ENCODE measurements around the gene TDP2. TPM values are rescaled to one million over a fixed set of nuclear protein-coding genes. Genes with fewer than 3 reads are reported as not detected.
"Not testable (repeated sequence)": the region's sequence is repeated elsewhere in the genome, so short reads cannot be mapped to it uniquely, and the experiment has no call there.

Gene TDP2
- 10 to 100 TPM in 11 of 12 donors, not detected in 1; 23.6 to 60.3 (median 30.2) TPM for polyA plus RNA-seq (ENCODE audit: insufficient read length in 12 of 12)
- long read RNA-seq, donor 1, transcript TDP2-205 (2 exons, 714 nt): minor isoform, 26 of 561 reads
- long read RNA-seq, donor 1, transcript TDP2-202 (7 exons, 2,071 nt): major isoform, 79 of 561 reads
- long read RNA-seq, donor 1, partial matches to known transcripts: 234 of 561 reads
- long read RNA-seq, donor 1, other reads (novel, unspliced or antisense): 221 of 561 reads
- long read RNA-seq, donor 2, transcript TDP2-202 (7 exons, 2,071 nt): major isoform, 9 of 11 reads
- long read RNA-seq, donor 2, partial matches to known transcripts: 0 of 11 reads
- long read RNA-seq, donor 2, other reads (novel, unspliced or antisense): 0 of 11 reads
- long read RNA-seq, donor 3, partial matches to known transcripts: 0 of 4 reads
- long read RNA-seq, donor 3, other reads (novel, unspliced or antisense): 0 of 4 reads
- long read RNA-seq, donor 4, partial matches to known transcripts: 0 of 3 reads
- long read RNA-seq, donor 4, other reads (novel, unspliced or antisense): 0 of 3 reads
- long read RNA-seq, donor 5, transcript TDP2-202 (7 exons, 2,071 nt): major isoform, 12 of 12 reads
- long read RNA-seq, donor 5, partial matches to known transcripts: 0 of 12 reads
- long read RNA-seq, donor 5, other reads (novel, unspliced or antisense): 0 of 12 reads
- long read RNA-seq, donor 6, partial matches to known transcripts: 0 of 2 reads
- long read RNA-seq, donor 6, other reads (novel, unspliced or antisense): 0 of 2 reads
- long read RNA-seq, donor 7, partial matches to known transcripts: 0 of 4 reads
- long read RNA-seq, donor 7, other reads (novel, unspliced or antisense): 0 of 4 reads
- long read RNA-seq, donor 8, transcript TDP2-202 (7 exons, 2,071 nt): major isoform, 9 of 11 reads
- long read RNA-seq, donor 8, partial matches to known transcripts: 0 of 11 reads
- long read RNA-seq, donor 8, other reads (novel, unspliced or antisense): 0 of 11 reads
- long read RNA-seq, donor 9, transcript TDP2-202 (7 exons, 2,071 nt): major isoform, 5 of 5 reads
- long read RNA-seq, donor 9, partial matches to known transcripts: 0 of 5 reads
- long read RNA-seq, donor 9, other reads (novel, unspliced or antisense): 0 of 5 reads
- long read RNA-seq, donor 10, transcript TDP2-202 (7 exons, 2,071 nt): major isoform, 10 of 11 reads
- long read RNA-seq, donor 10, partial matches to known transcripts: 0 of 11 reads
- long read RNA-seq, donor 10, other reads (novel, unspliced or antisense): 0 of 11 reads
- long read RNA-seq, donor 11, transcript TDP2-202 (7 exons, 2,071 nt): major isoform, 9 of 74 reads
- long read RNA-seq, donor 11, partial matches to known transcripts: 64 of 74 reads
- long read RNA-seq, donor 11, other reads (novel, unspliced or antisense): 0 of 74 reads

GRCh38 chr6:24666641-24667377 is at the start of gene TDP2, which contains the start of gene ACOT13:
Gene TDP2 (minus strand): TSS chr6:24666899. CDS start chr6:24666862, 37 bp downstream.
Gene ACOT13 (plus strand): TSS chr6:24667077. CDS start chr6:24667264, 187 bp downstream.
- peak; percentile 99 for DNase-seq

- DNase-seq: no peak
Observed at GRCh38 chr6:24710519-24711303, 44.0 kb upstream of the TDP2 start.

- DNase-seq: no peak
Observed at GRCh38 chr6:24709014-24709711, 42.5 kb upstream of the TDP2 start.

GRCh38 chr6:24708612-24709011 is 41.9 kb upstream of the TDP2 start:
- no peak for DNase-seq

GRCh38 chr6:24704468-24704867 is 37.8 kb upstream of the TDP2 start:
- no peak for DNase-seq

GRCh38 chr6:24702720-24703282 is 36.1 kb upstream of the TDP2 start:
- no peak for DNase-seq

GRCh38 chr6:24699521-24700359 is 33.0 kb upstream of the TDP2 start:
- DNase-seq: no peak

- DNase-seq: no peak
Observed at GRCh38 chr6:24696097-24696496, 29.4 kb upstream of the TDP2 start.

GRCh38 chr6:24695635-24696034 is 28.9 kb upstream of the TDP2 start:
- not testable (repeated sequence) for DNase-seq

GRCh38 chr6:24694198-24694597 is 27.5 kb upstream of the TDP2 start:
- no peak for DNase-seq

GRCh38 chr6:24692848-24693592 is 26.3 kb upstream of the TDP2 start:
- DNase-seq: no peak

- no peak for DNase-seq
Observed at GRCh38 chr6:24692415-24692814, 25.7 kb upstream of the TDP2 start.

- no peak for DNase-seq
Observed at GRCh38 chr6:24692003-24692402, 25.3 kb upstream of the TDP2 start.

- no peak for DNase-seq
Observed at GRCh38 chr6:24691550-24691949, 24.9 kb upstream of the TDP2 start.

GRCh38 chr6:24690593-24690992 is 23.9 kb upstream of the TDP2 start:
- DNase-seq: no peak

- DNase-seq: peak; percentile 13
Observed at GRCh38 chr6:24689964-24690363, 23.3 kb upstream of the TDP2 start.

GRCh38 chr6:24686946-24687345 is 20.2 kb upstream of the TDP2 start:
- DNase-seq: no peak
